HL-60 (cell line): Measurements from ENCODE around the gene TMPRSS4.

ENCODE experiments used
- POLR2AphosphoS5 ChIP-seq: IDR thresholded peaks from 2 replicates; pipeline ENCODE4 v1.6.1; 2012; ENCODE audit warnings: low read depth
- SPI1 ChIP-seq: IDR thresholded peaks from 2 replicates; pipeline ENCODE4 v1.6.1; 2012; ENCODE audit warnings: low read depth, mild to moderate bottlenecking, borderline replicate concordance
- TF ChIP-seq, protein P1 (sequence below): IDR thresholded peaks from one replicate; pipeline ENCODE4 v1.5.1; 2011; ENCODE audit warnings: low read length, control low read depth, inconsistent platforms; ENCODE audit not compliant: insufficient read depth
- TF ChIP-seq, protein P2 (sequence below): IDR thresholded peaks from 2 replicates; pipeline ENCODE4 v1.6.1; 2012; ENCODE audit warnings: low read depth; ENCODE audit not compliant: insufficient replicate concordance

DNA sequence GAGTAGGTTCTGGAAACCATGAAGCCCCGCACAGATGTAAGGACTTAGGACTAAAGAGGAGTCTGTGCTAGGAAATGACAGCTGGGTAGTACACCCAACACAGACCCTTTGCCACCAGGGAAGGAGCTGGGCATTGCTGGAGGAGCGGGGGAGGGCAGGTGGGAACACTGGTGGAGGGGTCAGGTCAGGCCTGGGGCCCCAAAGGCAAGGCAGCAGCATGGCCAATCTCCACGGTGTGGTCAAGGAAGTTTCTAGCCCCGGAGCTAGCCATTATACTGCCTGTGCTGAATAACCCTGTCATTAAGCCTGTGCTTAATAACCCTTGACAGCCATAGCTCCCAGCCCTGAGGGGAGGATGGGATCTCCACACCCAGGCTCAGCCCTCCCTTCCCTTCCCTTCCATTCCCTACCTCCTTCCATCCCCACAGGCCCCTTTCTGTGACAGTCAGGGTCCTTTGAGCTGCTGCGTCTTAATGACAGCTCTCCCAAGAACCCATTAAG is 2.1 kb downstream of the TMPRSS4 start:
- TF ChIP-seq, protein P1, sequence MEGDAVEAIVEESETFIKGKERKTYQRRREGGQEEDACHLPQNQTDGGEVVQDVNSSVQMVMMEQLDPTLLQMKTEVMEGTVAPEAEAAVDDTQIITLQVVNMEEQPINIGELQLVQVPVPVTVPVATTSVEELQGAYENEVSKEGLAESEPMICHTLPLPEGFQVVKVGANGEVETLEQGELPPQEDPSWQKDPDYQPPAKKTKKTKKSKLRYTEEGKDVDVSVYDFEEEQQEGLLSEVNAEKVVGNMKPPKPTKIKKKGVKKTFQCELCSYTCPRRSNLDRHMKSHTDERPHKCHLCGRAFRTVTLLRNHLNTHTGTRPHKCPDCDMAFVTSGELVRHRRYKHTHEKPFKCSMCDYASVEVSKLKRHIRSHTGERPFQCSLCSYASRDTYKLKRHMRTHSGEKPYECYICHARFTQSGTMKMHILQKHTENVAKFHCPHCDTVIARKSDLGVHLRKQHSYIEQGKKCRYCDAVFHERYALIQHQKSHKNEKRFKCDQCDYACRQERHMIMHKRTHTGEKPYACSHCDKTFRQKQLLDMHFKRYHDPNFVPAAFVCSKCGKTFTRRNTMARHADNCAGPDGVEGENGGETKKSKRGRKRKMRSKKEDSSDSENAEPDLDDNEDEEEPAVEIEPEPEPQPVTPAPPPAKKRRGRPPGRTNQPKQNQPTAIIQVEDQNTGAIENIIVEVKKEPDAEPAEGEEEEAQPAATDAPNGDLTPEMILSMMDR: no peak
- TF ChIP-seq, protein P2, sequence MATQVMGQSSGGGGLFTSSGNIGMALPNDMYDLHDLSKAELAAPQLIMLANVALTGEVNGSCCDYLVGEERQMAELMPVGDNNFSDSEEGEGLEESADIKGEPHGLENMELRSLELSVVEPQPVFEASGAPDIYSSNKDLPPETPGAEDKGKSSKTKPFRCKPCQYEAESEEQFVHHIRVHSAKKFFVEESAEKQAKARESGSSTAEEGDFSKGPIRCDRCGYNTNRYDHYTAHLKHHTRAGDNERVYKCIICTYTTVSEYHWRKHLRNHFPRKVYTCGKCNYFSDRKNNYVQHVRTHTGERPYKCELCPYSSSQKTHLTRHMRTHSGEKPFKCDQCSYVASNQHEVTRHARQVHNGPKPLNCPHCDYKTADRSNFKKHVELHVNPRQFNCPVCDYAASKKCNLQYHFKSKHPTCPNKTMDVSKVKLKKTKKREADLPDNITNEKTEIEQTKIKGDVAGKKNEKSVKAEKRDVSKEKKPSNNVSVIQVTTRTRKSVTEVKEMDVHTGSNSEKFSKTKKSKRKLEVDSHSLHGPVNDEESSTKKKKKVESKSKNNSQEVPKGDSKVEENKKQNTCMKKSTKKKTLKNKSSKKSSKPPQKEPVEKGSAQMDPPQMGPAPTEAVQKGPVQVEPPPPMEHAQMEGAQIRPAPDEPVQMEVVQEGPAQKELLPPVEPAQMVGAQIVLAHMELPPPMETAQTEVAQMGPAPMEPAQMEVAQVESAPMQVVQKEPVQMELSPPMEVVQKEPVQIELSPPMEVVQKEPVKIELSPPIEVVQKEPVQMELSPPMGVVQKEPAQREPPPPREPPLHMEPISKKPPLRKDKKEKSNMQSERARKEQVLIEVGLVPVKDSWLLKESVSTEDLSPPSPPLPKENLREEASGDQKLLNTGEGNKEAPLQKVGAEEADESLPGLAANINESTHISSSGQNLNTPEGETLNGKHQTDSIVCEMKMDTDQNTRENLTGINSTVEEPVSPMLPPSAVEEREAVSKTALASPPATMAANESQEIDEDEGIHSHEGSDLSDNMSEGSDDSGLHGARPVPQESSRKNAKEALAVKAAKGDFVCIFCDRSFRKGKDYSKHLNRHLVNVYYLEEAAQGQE: no peak
- TF ChIP-seq POLR2AphosphoS5 (no peak), SPI1 (no peak)
